K562 (cell line): ENCODE results near the gene IP6K3. TPM values are rescaled to one million over a fixed set of nuclear protein-coding genes. Genes with fewer than 3 reads are reported as not detected.

Experiments
- ATAC-seq: fragments of 200-7000 bp; cut with Tn5 transposase; 3 replicates; pipeline ENCODE4 v1.9.1; 2020; ENCODE audit warnings: moderate library complexity
- BruUV-seq: library from RNA; stranded (reverse); fragments of 400-500 nt; replicated peaks from 2 replicates; lab custom pipeline; 2021; lab: Mats Ljungman, UMichigan
- CTCF ChIA-PET: fragments of 300-600 bp; formaldehyde crosslinking; extraction: SDS; loops from one replicate; lab custom pipeline; 2021; ENCODE audit warnings: low intra/inter-chr PET ratio; lab: Yijun Ruan, JAX
- POLR2A ChIA-PET: fragments of 300-600, 350-650 bp; sonication (Branson Sonifier 250); formaldehyde crosslinking; extraction: SDS; loops from one replicate; lab custom pipeline; 2021; ENCODE audit warnings: antibody characterized with exemption, inconsistent platforms; lab: Yijun Ruan, JAX
- DNase-seq, 4 experiments: peaks; one replicate each; pipeline versions ENCODE4 v3.0.0 to v3.0.0-alpha.2; 2011 to 2018; ENCODE audit warnings: low spot score in 3 of 4, mixed read lengths in 3 of 4; ENCODE audit errors: extremely low read depth in 1 of 4
- FAIRE-seq: peaks from 2 replicates; lab custom pipeline; 2011; peaks lifted over from hg19 to GRCh38; lab: Jason Lieb, UNC
- H2AFZ ChIP-seq: 2 replicates; pipeline ENCODE4 v1.6.0; 2011; ENCODE audit warnings: low read depth, low read length, control low read depth, inconsistent platforms
- H3K27ac ChIP-seq: fragments of 200-600 bp; 3 replicates; pipeline ENCODE4 v1.8.0; 2011; ENCODE audit warnings: low read depth, mild to moderate bottlenecking, control low read depth, inconsistent platforms, low read length, moderate library complexity, mixed read lengths; ENCODE audit errors: extremely low read depth
- H3K27me3 ChIP-seq, 2 experiments: fragments of 300-600 bp in 1 of 2; 2 replicates in 1 of 2; 3 replicates in 1 of 2; pipeline versions ENCODE4 v1.6.0 to v1.8.0; 2011; ENCODE audit warnings: inconsistent platforms in 2 of 2, low read length in 2 of 2, mild to moderate bottlenecking in 1 of 2, mixed read lengths in 1 of 2, moderate library complexity in 1 of 2; ENCODE audit not compliant: control insufficient read depth in 2 of 2, insufficient read depth in 2 of 2
- H3K36me3 ChIP-seq: fragments of 300-600 bp; 3 replicates; pipeline ENCODE4 v1.8.0; 2011; ENCODE audit warnings: mild to moderate bottlenecking, low read length, inconsistent platforms; ENCODE audit not compliant: control insufficient read depth, insufficient read depth
- H3K4me1 ChIP-seq, 2 experiments: fragments of 200-600 bp in 1 of 2; replicated peaks in 1 of 2; 2 replicates in 1 of 2; 3 replicates in 1 of 2; pipeline versions ENCODE4 v1.5.1 to v1.8.0; 2011; ENCODE audit warnings: inconsistent platforms in 2 of 2, low read length in 2 of 2, mild to moderate bottlenecking in 1 of 2, mixed read lengths in 1 of 2, moderate library complexity in 1 of 2; ENCODE audit not compliant: control insufficient read depth in 2 of 2, insufficient read depth in 2 of 2
- H3K4me2 ChIP-seq: 2 replicates; pipeline ENCODE4 v1.6.1; 2011; ENCODE audit warnings: low read length, control low read depth, inconsistent platforms, mixed read lengths; ENCODE audit not compliant: insufficient read depth
- H3K4me3 ChIP-seq: fragments of 200-600 bp; sonication (generic), shearing (Covaris generic); 2 replicates; pipeline ENCODE4 v1.5.1; 2016; ENCODE audit warnings: control low read depth, inconsistent platforms
- H3K79me2 ChIP-seq: fragments of 200-600 bp; 3 replicates; pipeline ENCODE4 v1.8.0; 2011; ENCODE audit warnings: low read length, inconsistent platforms; ENCODE audit not compliant: control insufficient read depth, insufficient read depth
- H3K9ac ChIP-seq, 2 experiments: 2 replicates each; pipeline versions ENCODE4 v1.6.0 to v1.6.1; 2011; ENCODE audit warnings: low read depth in 2 of 2, low read length in 2 of 2, control low read depth in 1 of 2, inconsistent platforms in 1 of 2, mild to moderate bottlenecking in 1 of 2, mixed read lengths in 1 of 2; ENCODE audit not compliant: insufficient read depth in 1 of 2
- H3K9me1 ChIP-seq: one replicate; pipeline ENCODE4 v1.6.0; 2011; ENCODE audit warnings: inconsistent platforms, mild to moderate bottlenecking, low read length, moderate library complexity; ENCODE audit not compliant: control insufficient read depth, insufficient read depth
- H3K9me3 ChIP-seq: replicated peaks from 2 replicates; pipeline ENCODE4 v1.5.1; 2011; ENCODE audit warnings: low read depth, low read length, inconsistent platforms; ENCODE audit not compliant: control insufficient read depth, insufficient read depth
- H4K20me1 ChIP-seq: replicated peaks from 2 replicates; pipeline ENCODE4 v1.6.1; 2011; ENCODE audit warnings: low read length, inconsistent platforms, mixed read lengths; ENCODE audit not compliant: control insufficient read depth, insufficient read depth
- DPF2 ChIP-seq: fragments of 450-650 bp; IDR thresholded peaks from 2 replicates; pipeline ENCODE4 v1.6.1; 2016
- E2F3 ChIP-seq: fragments of 250-450 bp; sonication (Bioruptor Pico); IDR thresholded peaks from 2 replicates; pipeline ENCODE4 v1.4.0; 2020; ENCODE audit warnings: mild to moderate bottlenecking
- GATAD2A ChIP-seq: fragments of 450-650 bp; IDR thresholded peaks from 2 replicates; pipeline ENCODE4 v1.6.1; 2017
- GTF2F1 ChIP-seq: IDR thresholded peaks from 2 replicates; pipeline ENCODE4 v1.6.1; 2011; ENCODE audit warnings: low read depth, low read length, improper control_type of control experiment
- HDAC1 ChIP-seq, 2 experiments: fragments of 450-650 bp; IDR thresholded peaks; 2 replicates each; pipeline ENCODE4 v1.6.1; 2016 to 2017; ENCODE audit warnings: inconsistent platforms in 1 of 2, mild to moderate bottlenecking in 1 of 2, moderate library complexity in 1 of 2
- NR4A1 ChIP-seq, 2 experiments: fragments of 250-450 bp in 1 of 2; fragments of 450-650 bp in 1 of 2; sonication (Bioruptor Pico) in 1 of 2; IDR thresholded peaks; 2 replicates each; pipeline versions ENCODE4 v1.4.0 to v1.6.1; 2016 to 2020; ENCODE audit warnings: mild to moderate bottlenecking in 2 of 2, missing compliant biosample characterization in 1 of 2, missing genetic modification characterization in 1 of 2, moderate library complexity in 1 of 2
- SMARCA5 ChIP-seq: fragments of 450-650 bp; IDR thresholded peaks from 2 replicates; pipeline ENCODE4 v1.6.1; 2016
- SREBF2 ChIP-seq: sonication (generic); formaldehyde crosslinking; IDR thresholded peaks from 2 replicates; pipeline ENCODE4 v1.4.0; 2020; ENCODE audit warnings: mild to moderate bottlenecking, missing genetic modification reagents
- ZKSCAN8 ChIP-seq: fragments of 200-800 bp; sonication (Bioruptor generic); IDR thresholded peaks from 2 replicates; pipeline ENCODE4 v1.6.1; 2016; ENCODE audit warnings: missing genetic modification characterization, missing compliant biosample characterization
- ZNF124 ChIP-seq: sonication (generic); formaldehyde crosslinking; IDR thresholded peaks from 2 replicates; pipeline ENCODE4 v1.8.1; 2022; ENCODE audit warnings: missing genetic modification reagents
- ZNF140 ChIP-seq: fragments of 250-450 bp; sonication (Bioruptor Pico); IDR thresholded peaks from 2 replicates; pipeline ENCODE4 v1.8.0; 2021; ENCODE audit warnings: moderate library complexity, mild to moderate bottlenecking, inconsistent platforms
- ZNF699 ChIP-seq: fragments of 250-450 bp; sonication (Bioruptor Pico); IDR thresholded peaks from 2 replicates; pipeline ENCODE4 v1.8.0; 2021; ENCODE audit warnings: mild to moderate bottlenecking, moderate library complexity; ENCODE audit not compliant: insufficient replicate concordance
- WGBS: fragments of 100-300 bp; shearing (Covaris generic); methylation state at CpG from one replicate; pipeline ENCODE4 v1.1.6; 2016; ENCODE audit warnings: low coverage, mixed read lengths; ENCODE audit not compliant: insufficient coverage; ENCODE audit errors: missing lambda C conversion rate; 5-methylcytosine and 5-hydroxymethylcytosine counted together
- in situ Hi-C: fragments of 300-500 bp; cut with MboI; formaldehyde crosslinking; loops from 4 replicates; pipeline ENCODE4 v1.15.0; 2018; ENCODE audit warnings: inconsistent platforms, mixed read lengths
- intact Hi-C: fragments of 100-400 bp; cut with micrococcal nuclease; formaldehyde crosslinking; loops from 2 replicates; pipeline ENCODE4 v1.14.2; 2022
- polyA plus RNA-seq, 8 experiments: library from polyadenylated mRNA; depleted of rRNA in 4 of 8; stranded (reverse) in 5 of 8; unstranded in 3 of 8; fragments of >200 nt; fragmentation: Nextera tagmentation in 2 of 8; fragmentation: Illumina TruSeq in 1 of 8; extraction: Ambion mirVana in 2 of 8; extraction: Trizol in 1 of 8; gene quantifications; 2 replicates each; pipeline versions ENCODE4 v1.2.1 to v1.2.3, GENCODE V29; 2011 to 2014; ENCODE audit warnings: inconsistent platforms in 1 of 8, missing spikeins in 1 of 8
- total RNA-seq, 7 experiments: library from RNA; depleted of rRNA in 6 of 7; stranded (reverse); fragments of >200 nt in 6 of 7; fragmentation: Illumina TruSeq in 2 of 7; extraction: Trizol in 2 of 7; gene quantifications; 2 replicates each; pipeline versions ENCODE4 v1.2.1 to v1.2.3, GENCODE V29; 2011 to 2021; ENCODE audit warnings: low replicate concordance in 1 of 7
- TF ChIP-seq, protein P1 (sequence below): fragments of 450-650 bp; IDR thresholded peaks from 2 replicates; pipeline ENCODE4 v1.6.1; 2016; ENCODE audit warnings: mild to moderate bottlenecking
- TF ChIP-seq, protein P2 (sequence below): fragments of 250-450 bp; sonication (Bioruptor Pico); IDR thresholded peaks from 2 replicates; pipeline ENCODE4 v1.4.0; 2020; ENCODE audit warnings: borderline replicate concordance
- TF ChIP-seq, protein P3 (sequence below): sonication (generic); IDR thresholded peaks from 2 replicates; pipeline ENCODE4 v1.6.1; 2016
- TF ChIP-seq, protein P4 (sequence below): fragments of 250-450 bp; sonication (Bioruptor Pico); IDR thresholded peaks from 2 replicates; pipeline ENCODE4 v1.5.0; 2020; ENCODE audit warnings: mild to moderate bottlenecking, borderline replicate concordance

IP6K3 gene
- total and polyA plus RNA-seq, 9 of the 15 experiments (the other 6 are each of a cell fraction or from before 2014, with no cell fraction given) = not detected

DNA sequence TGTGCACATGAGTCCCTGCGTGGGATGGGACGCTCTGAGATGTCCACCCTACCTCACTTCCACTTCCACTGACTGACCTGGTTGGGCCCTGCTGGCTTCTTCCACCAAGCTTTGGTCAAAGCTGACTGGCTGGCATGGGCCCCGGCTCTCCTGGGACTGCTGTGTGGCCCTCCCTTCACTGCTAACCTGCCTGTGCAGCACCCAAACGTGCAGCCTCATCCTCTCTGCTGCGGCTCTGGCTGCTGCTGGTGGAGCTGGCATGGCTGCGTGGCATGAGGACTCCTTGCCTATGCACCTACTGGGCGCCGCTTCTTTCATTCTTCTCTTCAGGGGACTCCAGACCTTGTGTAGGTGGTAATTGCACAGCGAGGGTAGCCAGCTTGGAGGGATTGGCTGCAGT is 18.7 kb upstream of the IP6K3 start:
- H4K20me1 ChIP-seq = peaks cover 12% of the 10 kb centered on the region; the same call in 1 of the 2 replicates
- CTCF ChIA-PET = interaction anchor here (0.9 kb wide), 1 partner anchor 41 kb away, joined by 3 read pairs; no protein-coding TSS in a partner anchor
- FAIRE-seq = no peak
- H3K27ac ChIP-seq = no peak overlapping the region
- POLR2A ChIA-PET = no interaction called here
- H3K9ac ChIP-seq = no peak overlapping the region
- intact Hi-C loops (no loop called here), in situ Hi-C loops (no loop called here)
- peaks cover 26 to 67% of the 10 kb centered on the region in 2 experiments for H3K27me3 ChIP-seq
- H3K4me2 ChIP-seq = no peak overlapping the region
- no peak for ATAC-seq
- no peak for DNase-seq
- no peaks in the 10 kb centered on the region for H3K36me3 ChIP-seq
- H3K4me3 ChIP-seq = no peak overlapping the region
- no peaks in the 10 kb centered on the region for H3K79me2 ChIP-seq
- no peaks in the 10 kb centered on the region for H3K9me1 ChIP-seq
- H3K9me3 ChIP-seq = no peaks in the 10 kb centered on the region
- H2AFZ ChIP-seq = no peak overlapping the region
- H3K4me1 ChIP-seq = peaks cover 0 to 16% of the 10 kb centered on the region in 2 experiments; a peak in 2 of 5 replicates
- 5% methylated on average over 9 of the region's 9 CpGs for WGBS
- no TSS peak for BruUV-seq
- TF ChIP-seq, protein P1, sequence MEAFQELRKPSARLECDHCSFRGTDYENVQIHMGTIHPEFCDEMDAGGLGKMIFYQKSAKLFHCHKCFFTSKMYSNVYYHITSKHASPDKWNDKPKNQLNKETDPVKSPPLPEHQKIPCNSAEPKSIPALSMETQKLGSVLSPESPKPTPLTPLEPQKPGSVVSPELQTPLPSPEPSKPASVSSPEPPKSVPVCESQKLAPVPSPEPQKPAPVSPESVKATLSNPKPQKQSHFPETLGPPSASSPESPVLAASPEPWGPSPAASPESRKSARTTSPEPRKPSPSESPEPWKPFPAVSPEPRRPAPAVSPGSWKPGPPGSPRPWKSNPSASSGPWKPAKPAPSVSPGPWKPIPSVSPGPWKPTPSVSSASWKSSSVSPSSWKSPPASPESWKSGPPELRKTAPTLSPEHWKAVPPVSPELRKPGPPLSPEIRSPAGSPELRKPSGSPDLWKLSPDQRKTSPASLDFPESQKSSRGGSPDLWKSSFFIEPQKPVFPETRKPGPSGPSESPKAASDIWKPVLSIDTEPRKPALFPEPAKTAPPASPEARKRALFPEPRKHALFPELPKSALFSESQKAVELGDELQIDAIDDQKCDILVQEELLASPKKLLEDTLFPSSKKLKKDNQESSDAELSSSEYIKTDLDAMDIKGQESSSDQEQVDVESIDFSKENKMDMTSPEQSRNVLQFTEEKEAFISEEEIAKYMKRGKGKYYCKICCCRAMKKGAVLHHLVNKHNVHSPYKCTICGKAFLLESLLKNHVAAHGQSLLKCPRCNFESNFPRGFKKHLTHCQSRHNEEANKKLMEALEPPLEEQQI = no peak
- TF ChIP-seq GATAD2A = no peak
- no peak for TF ChIP-seq E2F3 (CRISPR knock-in tag)
- no peak for TF ChIP-seq ZNF699 (CRISPR knock-in tag)
- TF ChIP-seq SMARCA5 = no peak
- no peak for TF ChIP-seq ZNF140 (CRISPR knock-in tag)
- TF ChIP-seq ZNF124 (CRISPR knock-in tag) = no peak
- TF ChIP-seq GTF2F1 = no peak
- TF ChIP-seq, protein P2, sequence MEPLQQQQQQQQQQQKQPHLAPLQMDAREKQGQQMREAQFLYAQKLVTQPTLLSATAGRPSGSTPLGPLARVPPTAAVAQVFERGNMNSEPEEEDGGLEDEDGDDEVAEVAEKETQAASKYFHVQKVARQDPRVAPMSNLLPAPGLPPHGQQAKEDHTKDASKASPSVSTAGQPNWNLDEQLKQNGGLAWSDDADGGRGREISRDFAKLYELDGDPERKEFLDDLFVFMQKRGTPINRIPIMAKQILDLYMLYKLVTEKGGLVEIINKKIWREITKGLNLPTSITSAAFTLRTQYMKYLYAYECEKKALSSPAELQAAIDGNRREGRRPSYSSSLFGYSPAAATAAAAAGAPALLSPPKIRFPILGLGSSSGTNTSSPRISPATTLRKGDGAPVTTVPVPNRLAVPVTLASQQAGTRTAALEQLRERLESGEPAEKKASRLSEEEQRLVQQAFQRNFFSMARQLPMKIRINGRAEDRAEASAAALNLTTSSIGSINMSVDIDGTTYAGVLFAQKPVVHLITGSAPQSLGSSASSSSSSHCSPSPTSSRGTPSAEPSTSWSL (CRISPR knock-in tag) = no peak
- no peak for TF ChIP-seq ZKSCAN8
- no peak for TF ChIP-seq DPF2
- TF ChIP-seq HDAC1 (IDR thresholded peaks at IDR 0.05) = no peak
- TF ChIP-seq SREBF2 = no peak
- TF ChIP-seq, protein P3, sequence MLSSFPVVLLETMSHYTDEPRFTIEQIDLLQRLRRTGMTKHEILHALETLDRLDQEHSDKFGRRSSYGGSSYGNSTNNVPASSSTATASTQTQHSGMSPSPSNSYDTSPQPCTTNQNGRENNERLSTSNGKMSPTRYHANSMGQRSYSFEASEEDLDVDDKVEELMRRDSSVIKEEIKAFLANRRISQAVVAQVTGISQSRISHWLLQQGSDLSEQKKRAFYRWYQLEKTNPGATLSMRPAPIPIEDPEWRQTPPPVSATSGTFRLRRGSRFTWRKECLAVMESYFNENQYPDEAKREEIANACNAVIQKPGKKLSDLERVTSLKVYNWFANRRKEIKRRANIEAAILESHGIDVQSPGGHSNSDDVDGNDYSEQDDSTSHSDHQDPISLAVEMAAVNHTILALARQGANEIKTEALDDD = no peak
- TF ChIP-seq, protein P4, sequence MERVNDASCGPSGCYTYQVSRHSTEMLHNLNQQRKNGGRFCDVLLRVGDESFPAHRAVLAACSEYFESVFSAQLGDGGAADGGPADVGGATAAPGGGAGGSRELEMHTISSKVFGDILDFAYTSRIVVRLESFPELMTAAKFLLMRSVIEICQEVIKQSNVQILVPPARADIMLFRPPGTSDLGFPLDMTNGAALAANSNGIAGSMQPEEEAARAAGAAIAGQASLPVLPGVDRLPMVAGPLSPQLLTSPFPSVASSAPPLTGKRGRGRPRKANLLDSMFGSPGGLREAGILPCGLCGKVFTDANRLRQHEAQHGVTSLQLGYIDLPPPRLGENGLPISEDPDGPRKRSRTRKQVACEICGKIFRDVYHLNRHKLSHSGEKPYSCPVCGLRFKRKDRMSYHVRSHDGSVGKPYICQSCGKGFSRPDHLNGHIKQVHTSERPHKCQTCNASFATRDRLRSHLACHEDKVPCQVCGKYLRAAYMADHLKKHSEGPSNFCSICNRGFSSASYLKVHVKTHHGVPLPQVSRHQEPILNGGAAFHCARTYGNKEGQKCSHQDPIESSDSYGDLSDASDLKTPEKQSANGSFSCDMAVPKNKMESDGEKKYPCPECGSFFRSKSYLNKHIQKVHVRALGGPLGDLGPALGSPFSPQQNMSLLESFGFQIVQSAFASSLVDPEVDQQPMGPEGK (CRISPR knock-in tag) = no peak
- TF ChIP-seq NR4A1 (CRISPR knock-in tag; IDR thresholded peaks at IDR 0.05) = no peak
- TF ChIP-seq NR4A1 (tag; IDR thresholded peaks at IDR 0.05) = no peak
